Trophoblast cell (in vitro differentiated cells and primary cell): ENCODE data around the gene LDLRAD4.

Source experiments
- DNase-seq, 2 donors: peaks; one replicate each; pipeline ENCODE4 v3.0.0-alpha.2; 2016
- H2AFZ ChIP-seq: 2 replicates; pipeline ENCODE4 v1.6.1; 2013; ENCODE audit warnings: low read length, moderate library complexity, mild to moderate bottlenecking; ENCODE audit not compliant: insufficient read depth, poor library complexity
- H2AK5ac ChIP-seq: 2 replicates; pipeline ENCODE4 v1.6.1; 2013; ENCODE audit warnings: mild to moderate bottlenecking, low read length
- H2BK120ac ChIP-seq: 2 replicates; pipeline ENCODE4 v1.6.1; 2013; ENCODE audit warnings: low read length, mild to moderate bottlenecking, moderate library complexity; ENCODE audit not compliant: insufficient read depth, poor library complexity
- H2BK12ac ChIP-seq: 2 replicates; pipeline ENCODE4 v1.6.1; 2013; ENCODE audit warnings: mild to moderate bottlenecking, low read length, moderate library complexity
- H2BK5ac ChIP-seq: 2 replicates; pipeline ENCODE4 v1.6.1; 2013; ENCODE audit warnings: low read length, low read depth, moderate library complexity, mild to moderate bottlenecking; ENCODE audit not compliant: poor library complexity
- H3K14ac ChIP-seq: 2 replicates; pipeline ENCODE4 v1.6.1; 2013; ENCODE audit warnings: mild to moderate bottlenecking, low read length
- H3K18ac ChIP-seq: 2 replicates; pipeline ENCODE4 v1.6.1; 2013; ENCODE audit warnings: mild to moderate bottlenecking, low read length
- H3K23ac ChIP-seq: 2 replicates; pipeline ENCODE4 v1.6.1; 2013; ENCODE audit warnings: low read length
- H3K27ac ChIP-seq: 2 replicates; pipeline ENCODE4 v1.5.1; 2013; ENCODE audit warnings: low read depth, mild to moderate bottlenecking, inconsistent platforms, low read length, moderate library complexity
- H3K27me3 ChIP-seq: 2 replicates; pipeline ENCODE4 v1.6.1; 2013; ENCODE audit warnings: inconsistent platforms, mild to moderate bottlenecking, low read length, moderate library complexity; ENCODE audit not compliant: insufficient read depth
- H3K36me3 ChIP-seq, 2 experiments: 1 replicate in 1 of 2; 2 replicates in 1 of 2; pipeline ENCODE4 v1.6.1; 2013; ENCODE audit warnings: low read length in 2 of 2, mild to moderate bottlenecking in 2 of 2, moderate library complexity in 1 of 2; ENCODE audit not compliant: insufficient read depth in 2 of 2, control insufficient read depth in 1 of 2
- H3K4ac ChIP-seq: 2 replicates; pipeline ENCODE4 v1.6.1; 2013; ENCODE audit warnings: low read depth, mild to moderate bottlenecking, low read length, moderate library complexity
- H3K4me1 ChIP-seq, 2 experiments: 1 replicate in 1 of 2; 2 replicates in 1 of 2; pipeline ENCODE4 v1.6.1; 2013; ENCODE audit warnings: low read length in 2 of 2, mild to moderate bottlenecking in 2 of 2, moderate library complexity in 1 of 2; ENCODE audit not compliant: insufficient read depth in 2 of 2, control insufficient read depth in 1 of 2
- H3K4me2 ChIP-seq: 2 replicates; pipeline ENCODE4 v1.6.1; 2013; ENCODE audit warnings: inconsistent platforms, mild to moderate bottlenecking, low read length, moderate library complexity
- H3K4me3 ChIP-seq: 2 replicates; pipeline ENCODE4 v1.5.1; 2013; ENCODE audit warnings: mild to moderate bottlenecking, low read depth, low read length, inconsistent platforms
- H3K79me1 ChIP-seq: one replicate; pipeline ENCODE4 v1.6.1; 2013; ENCODE audit warnings: low read length
- H3K79me2 ChIP-seq: 2 replicates; pipeline ENCODE4 v1.6.1; 2013; ENCODE audit warnings: low read length, mild to moderate bottlenecking; ENCODE audit not compliant: control insufficient read depth, insufficient read depth, poor library complexity
- H3K9ac ChIP-seq: 2 replicates; pipeline ENCODE4 v1.6.1; 2013; ENCODE audit warnings: mild to moderate bottlenecking, low read length
- H3K9me3 ChIP-seq: 2 replicates; pipeline ENCODE4 v1.6.1; 2013; ENCODE audit warnings: low read depth, mild to moderate bottlenecking, control low read depth, inconsistent platforms, low read length; ENCODE audit not compliant: insufficient read depth
- H4K12ac ChIP-seq: 2 replicates; pipeline ENCODE4 v1.6.1; 2013; ENCODE audit warnings: low read depth, mild to moderate bottlenecking, low read length, moderate library complexity
- H4K8ac ChIP-seq: 2 replicates; pipeline ENCODE4 v1.6.1; 2013; ENCODE audit warnings: low read depth, mild to moderate bottlenecking, low read length, moderate library complexity
- H4K91ac ChIP-seq: one replicate; pipeline ENCODE4 v1.6.1; 2013; ENCODE audit warnings: low read depth, mild to moderate bottlenecking, low read length, moderate library complexity
- WGBS: extraction: QIAGEN DNeasy Blood & Tissue Kit; methylation state at CpG from one replicate; pipeline ENCODE4 v1.1.7; 2013; ENCODE audit warnings: missing lambda C conversion rate; ENCODE audit not compliant: insufficient read length, insufficient coverage; ENCODE audit errors: extremely low coverage; 5-methylcytosine and 5-hydroxymethylcytosine counted together

LDLRAD4 gene

GRCh38 chr18:13530033-13530878 lies 311.7 kb downstream of the LDLRAD4 start:
- Histone ChIP-seq H2BK120ac (no peak overlapping the region), H2AK5ac (no peak overlapping the region), H3K36me3 (peaks cover 0 to 2% of the 10 kb centered on the region in 2 experiments), H4K12ac (no peak overlapping the region), H3K23ac (no peak overlapping the region), H2BK12ac (no peak overlapping the region), H3K9ac (no peak overlapping the region), H3K4ac (no peak overlapping the region), H4K8ac (no peak overlapping the region), H2BK5ac (no peak overlapping the region), H3K27me3 (no peaks in the 10 kb centered on the region), H3K18ac (no peak overlapping the region), H4K91ac (no peak overlapping the region), H3K9me3 (no peaks in the 10 kb centered on the region), H3K79me1 (no peaks in the 10 kb centered on the region), H3K27ac (no peak overlapping the region), H3K14ac (no peak overlapping the region), H3K4me3 (peak overlapping the region; percentile 9), H3K4me2 (no peak overlapping the region), H3K79me2 (no peaks in the 10 kb centered on the region), H3K4me1 (no peaks in the 10 kb centered on the region), H2AFZ (no peak overlapping the region)
- no peak for DNase-seq
- WGBS = no CpG with 5 or more reads among the region's 14 CpGs

GRCh38 chr18:13530879-13531387 lies 312.4 kb downstream of the LDLRAD4 start:
- Histone ChIP-seq H4K91ac (no peak overlapping the region), H3K9me3 (no peaks in the 10 kb centered on the region), H3K4ac (no peak overlapping the region), H2AK5ac (no peak overlapping the region), H3K4me3 (no peak overlapping the region), H3K36me3 (no peaks in the 10 kb centered on the region), H2BK12ac (no peak overlapping the region), H4K12ac (no peak overlapping the region), H3K27ac (no peak overlapping the region), H3K4me2 (no peak overlapping the region), H3K27me3 (no peaks in the 10 kb centered on the region), H4K8ac (no peak overlapping the region), H2BK120ac (no peak overlapping the region), H2AFZ (no peak overlapping the region), H3K9ac (no peak overlapping the region), H3K79me1 (no peaks in the 10 kb centered on the region), H3K14ac (no peak overlapping the region), H3K18ac (no peak overlapping the region), H3K23ac (no peak overlapping the region), H2BK5ac (no peak overlapping the region), H3K4me1 (no peaks in the 10 kb centered on the region), H3K79me2 (no peaks in the 10 kb centered on the region)
- no CpG with 5 or more reads among the region's 7 CpGs for WGBS
- peak; percentile 35 to 50 for DNase-seq

- H2BK120ac ChIP-seq = no peak overlapping the region
- no peak overlapping the region for H2AFZ ChIP-seq
- no peaks in the 10 kb centered on the region for H3K27me3 ChIP-seq
- H3K79me1 ChIP-seq = no peaks in the 10 kb centered on the region
- no peak overlapping the region for H3K4me3 ChIP-seq
- no peaks in the 10 kb centered on the region for H3K79me2 ChIP-seq
- no peak overlapping the region for H3K4ac ChIP-seq
- WGBS = no CpG with 5 or more reads among the region's 17 CpGs
- H3K9ac ChIP-seq = no peak overlapping the region
- H3K27ac ChIP-seq = no peak overlapping the region
- H3K4me2 ChIP-seq = no peak overlapping the region
- H3K9me3 ChIP-seq = no peaks in the 10 kb centered on the region
- no peaks in the 10 kb centered on the region for H3K4me1 ChIP-seq
- no peaks in the 10 kb centered on the region for H3K36me3 ChIP-seq
- no peak overlapping the region for H3K14ac ChIP-seq
- H4K12ac ChIP-seq = no peak overlapping the region
- no peak for DNase-seq
- H2BK12ac ChIP-seq = no peak overlapping the region
- no peak overlapping the region for H2AK5ac ChIP-seq
- no peak overlapping the region for H4K91ac ChIP-seq
- H2BK5ac ChIP-seq = no peak overlapping the region
- H3K18ac ChIP-seq = no peak overlapping the region
- H4K8ac ChIP-seq = no peak overlapping the region
- no peak overlapping the region for H3K23ac ChIP-seq
Observed at GRCh38 chr18:13531681-13532325, 313.2 kb downstream of the LDLRAD4 start.

- Histone ChIP-seq H3K4me3 (no peak overlapping the region), H3K14ac (no peak overlapping the region), H3K4me1 (no peaks in the 10 kb centered on the region), H3K4me2 (no peak overlapping the region), H2AK5ac (no peak overlapping the region), H3K27me3 (no peaks in the 10 kb centered on the region), H3K79me1 (no peaks in the 10 kb centered on the region), H4K8ac (no peak overlapping the region), H3K79me2 (no peaks in the 10 kb centered on the region), H3K4ac (no peak overlapping the region), H2BK12ac (no peak overlapping the region), H3K23ac (no peak overlapping the region), H2BK5ac (no peak overlapping the region), H4K12ac (no peak overlapping the region), H3K9me3 (no peaks in the 10 kb centered on the region), H3K36me3 (no peaks in the 10 kb centered on the region), H2AFZ (no peak overlapping the region), H4K91ac (no peak overlapping the region), H3K9ac (no peak overlapping the region), H2BK120ac (no peak overlapping the region), H3K27ac (no peak overlapping the region), H3K18ac (no peak overlapping the region)
- DNase-seq = no peak
- no CpG with 5 or more reads among the region's 14 CpGs for WGBS
Observed at GRCh38 chr18:13532406-13533075, 314.0 kb downstream of the LDLRAD4 start.
